ENCODE data around the gene SLC35E4. TPM values are rescaled to one million over a fixed set of nuclear protein-coding genes. Genes with fewer than 3 reads are reported as not detected.
A peak's percentile ranks its signal among the peaks of the same experiment; 100 is the strongest.

The SLC35E4 gene
- total RNA-seq, 1 experiment from 2014 or later: 6.9 TPM

GRCh38 chr22:30649430-30650007 is 13.9 kb downstream of the SLC35E4 start:
- no peak overlapping the region for H3K27ac ChIP-seq
- peaks cover 3% of the 10 kb centered on the region; the same call in 1 of the 2 replicates for H3K4me1 ChIP-seq (replicated peaks)
- DNase-seq (ENCODE audit: low read depth in 1 of 2, low spot score in 2 of 2): no peak
- H3K36me3 ChIP-seq: no peaks in the 10 kb centered on the region
- H3K9me3 ChIP-seq (replicated peaks): no peaks in the 10 kb centered on the region
- no peaks in the 10 kb centered on the region for H3K27me3 ChIP-seq (replicated peaks)
- H3K4me3 ChIP-seq: no peak overlapping the region

GRCh38 chr22:30650508-30651116 is 15.0 kb downstream of the SLC35E4 start:
- H3K4me1 ChIP-seq (replicated peaks): peaks cover 3% of the 10 kb centered on the region; the same call in 1 of the 2 replicates
- H3K9me3 ChIP-seq (replicated peaks): no peaks in the 10 kb centered on the region
- no peak overlapping the region for H3K27ac ChIP-seq
- no peaks in the 10 kb centered on the region for H3K27me3 ChIP-seq (replicated peaks)
- no peak overlapping the region for H3K4me3 ChIP-seq
- no peaks in the 10 kb centered on the region for H3K36me3 ChIP-seq
- DNase-seq (ENCODE audit: low read depth in 1 of 2, low spot score in 2 of 2): no peak

- no peaks in the 10 kb centered on the region for H3K27me3 ChIP-seq (replicated peaks)
- no peak overlapping the region for H3K27ac ChIP-seq
- DNase-seq (ENCODE audit: low read depth in 1 of 2, low spot score in 2 of 2): no peak
- no peaks in the 10 kb centered on the region for H3K9me3 ChIP-seq (replicated peaks)
- no peak overlapping the region for H3K4me3 ChIP-seq
- peaks cover 3% of the 10 kb centered on the region; the same call in 1 of the 2 replicates for H3K4me1 ChIP-seq (replicated peaks)
- H3K36me3 ChIP-seq: no peaks in the 10 kb centered on the region
These were observed 17.3 kb downstream of the SLC35E4 start for GRCh38 chr22:30652852-30653251.

GRCh38 chr22:30654361-30654760 is 18.8 kb downstream of the SLC35E4 start:
- no peak overlapping the region for H3K27ac ChIP-seq
- no peaks in the 10 kb centered on the region for H3K36me3 ChIP-seq
- DNase-seq (ENCODE audit: low read depth in 1 of 2, low spot score in 2 of 2): no peak
- no peaks in the 10 kb centered on the region for H3K27me3 ChIP-seq (replicated peaks)
- no peaks in the 10 kb centered on the region for H3K9me3 ChIP-seq (replicated peaks)
- peaks cover under 1% of the 10 kb centered on the region; the same call in 1 of the 2 replicates for H3K4me1 ChIP-seq (replicated peaks)
- no peak overlapping the region for H3K4me3 ChIP-seq

GRCh38 chr22:30655532-30655931 is 20.0 kb downstream of the SLC35E4 start:
- Histone ChIP-seq H3K4me3 (no peak overlapping the region), H3K9me3 (replicated peaks) (no peaks in the 10 kb centered on the region), H3K4me1 (replicated peaks) (no peaks in the 10 kb centered on the region), H3K36me3 (no peaks in the 10 kb centered on the region), H3K27ac (no peak overlapping the region), H3K27me3 (replicated peaks) (no peaks in the 10 kb centered on the region)
- DNase-seq (ENCODE audit: low read depth in 1 of 2, low spot score in 2 of 2): no peak

GRCh38 chr22:30662040-30662439 is 26.5 kb downstream of the SLC35E4 start:
- Histone ChIP-seq H3K27me3 (replicated peaks) (no peaks in the 10 kb centered on the region), H3K36me3 (no peaks in the 10 kb centered on the region), H3K4me1 (replicated peaks) (peaks cover 5% of the 10 kb centered on the region), H3K9me3 (replicated peaks) (no peaks in the 10 kb centered on the region), H3K27ac (no peak overlapping the region), H3K4me3 (no peak overlapping the region)
- no peak for DNase-seq (ENCODE audit: low read depth in 1 of 2, low spot score in 2 of 2)

- Histone ChIP-seq H3K36me3 (no peaks in the 10 kb centered on the region; the same call in 1 of the 2 replicates), H3K27me3 (replicated peaks) (no peaks in the 10 kb centered on the region), H3K4me1 (replicated peaks) (peaks cover 13% of the 10 kb centered on the region), H3K9me3 (replicated peaks) (no peaks in the 10 kb centered on the region), H3K27ac (no peak overlapping the region), H3K4me3 (no peak overlapping the region)
- no peak for DNase-seq (ENCODE audit: low read depth in 1 of 2, low spot score in 2 of 2)
These were observed 29.2 kb downstream of the SLC35E4 start for GRCh38 chr22:30664798-30665197.

GRCh38 chr22:30665266-30665665 is 29.7 kb downstream of the SLC35E4 start:
- H3K27ac ChIP-seq: no peak overlapping the region
- peaks cover 13% of the 10 kb centered on the region for H3K4me1 ChIP-seq (replicated peaks)
- DNase-seq (ENCODE audit: low read depth in 1 of 2, low spot score in 2 of 2): no peak
- no peaks in the 10 kb centered on the region for H3K9me3 ChIP-seq (replicated peaks)
- no peak overlapping the region for H3K4me3 ChIP-seq
- no peaks in the 10 kb centered on the region; the same call in 1 of the 2 replicates for H3K36me3 ChIP-seq
- no peaks in the 10 kb centered on the region for H3K27me3 ChIP-seq (replicated peaks)

GRCh38 chr22:30665786-30666185 is 30.2 kb downstream of the SLC35E4 start:
- no peak overlapping the region for H3K27ac ChIP-seq
- H3K4me3 ChIP-seq: no peak overlapping the region
- H3K9me3 ChIP-seq (replicated peaks): no peaks in the 10 kb centered on the region
- H3K4me1 ChIP-seq (replicated peaks): peaks cover 13% of the 10 kb centered on the region
- no peaks in the 10 kb centered on the region for H3K27me3 ChIP-seq (replicated peaks)
- DNase-seq (ENCODE audit: low read depth in 1 of 2, low spot score in 2 of 2): no peak
- no peaks in the 10 kb centered on the region; the same call in 1 of the 2 replicates for H3K36me3 ChIP-seq

- Histone ChIP-seq H3K4me3 (peak overlapping the region; percentile 60), H3K27me3 (replicated peaks) (no peaks in the 10 kb centered on the region), H3K36me3 (no peaks in the 10 kb centered on the region; the same call in 1 of the 2 replicates), H3K9me3 (replicated peaks) (no peaks in the 10 kb centered on the region), H3K4me1 (replicated peaks) (peaks cover 13% of the 10 kb centered on the region), H3K27ac (no peak overlapping the region)
- DNase-seq (ENCODE audit: low read depth in 1 of 2, low spot score in 2 of 2): no peak
These were observed 31.5 kb downstream of the SLC35E4 start for GRCh38 chr22:30667107-30667493.

- Histone ChIP-seq H3K4me3 (peak within 1 kb of the TSS; percentile 60), H3K27ac (no peak within 1 kb of the TSS), H3K36me3 (no peaks in the 10 kb centered on the region; the same call in 1 of the 2 replicates), H3K27me3 (replicated peaks) (no peaks in the 10 kb centered on the region), H3K9me3 (replicated peaks) (no peaks in the 10 kb centered on the region), H3K4me1 (replicated peaks) (peaks cover 13% of the 10 kb centered on the region)
- DNase-seq (ENCODE audit: low read depth in 1 of 2, low spot score in 2 of 2): peak; percentile 91 to 92
These were observed 32.2 kb downstream of the SLC35E4 start, which contains the start of gene DUSP18 for GRCh38 chr22:30667494-30668385. Gene DUSP18 (minus strand): TSS chr22:30667875. CDS start chr22:30664003, 3,872 bp downstream.

GRCh38 chr22:30668386-30668710 is 32.8 kb downstream of the SLC35E4 start:
- peaks cover 13% of the 10 kb centered on the region for H3K4me1 ChIP-seq (replicated peaks)
- no peaks in the 10 kb centered on the region for H3K27me3 ChIP-seq (replicated peaks)
- H3K4me3 ChIP-seq: peak overlapping the region; percentile 60
- no peaks in the 10 kb centered on the region for H3K9me3 ChIP-seq (replicated peaks)
- H3K27ac ChIP-seq: no peak overlapping the region
- no peaks in the 10 kb centered on the region; the same call in 1 of the 2 replicates for H3K36me3 ChIP-seq
- DNase-seq (ENCODE audit: low read depth in 1 of 2, low spot score in 2 of 2): no peak

GRCh38 chr22:30671071-30671470 is 35.5 kb downstream of the SLC35E4 start:
- no peak overlapping the region for H3K4me3 ChIP-seq
- no peaks in the 10 kb centered on the region for H3K9me3 ChIP-seq (replicated peaks)
- H3K36me3 ChIP-seq: no peaks in the 10 kb centered on the region; the same call in 1 of the 2 replicates
- H3K4me1 ChIP-seq (replicated peaks): peaks cover 13% of the 10 kb centered on the region
- no peaks in the 10 kb centered on the region; the same call in 1 of the 2 replicates for H3K27me3 ChIP-seq (replicated peaks)
- no peak overlapping the region for H3K27ac ChIP-seq
- DNase-seq (ENCODE audit: low read depth in 1 of 2, low spot score in 2 of 2): no peak

GRCh38 chr22:30673136-30673535 is 37.6 kb downstream of the SLC35E4 start:
- Histone ChIP-seq H3K4me3 (no peak overlapping the region), H3K27ac (no peak overlapping the region), H3K4me1 (replicated peaks) (peaks cover 2% of the 10 kb centered on the region), H3K36me3 (no peaks in the 10 kb centered on the region), H3K27me3 (replicated peaks) (no peaks in the 10 kb centered on the region; the same call in 1 of the 2 replicates), H3K9me3 (replicated peaks) (no peaks in the 10 kb centered on the region)
- no peak for DNase-seq (ENCODE audit: low read depth in 1 of 2, low spot score in 2 of 2)
